HG02642 (cell line): Measurements from ENCODE around the gene SMIM33.

Experiments used
- ATAC-seq: cut with Tn5 transposase; IDR thresholded peaks from one replicate; pipeline ENCODE4 v1.9.1; 2021; ENCODE audit warnings: mild to moderate bottlenecking; ENCODE audit not compliant: unreplicated experiment, poor library complexity

SMIM33 gene

GRCh38 chr5:139517683-139518564, 47.1 kb downstream of the SMIM33 start:
- peak; percentile 92 for ATAC-seq
